ENCODE measurements around the gene CD164. TPM values are rescaled to one million over a fixed set of nuclear protein-coding genes. Genes with fewer than 3 reads are reported as not detected.
A peak's percentile ranks its signal among the peaks of the same experiment; 100 is the strongest.

The CD164 gene
- total and polyA plus RNA-seq, 7 experiments from 2014 or later = 149 to 275 (median 206) TPM

GRCh38 chr6:109363753-109364152 lies 18.5 kb downstream of the CD164 start:
- Mint-ChIP-seq H3K4me1 (peaks cover 17 to 42% (median 32%) of the 10 kb centered on the region in 7 donors), H3K9me3 (peaks cover 0 to 10% (median 0%) of the 10 kb centered on the region in 11 donors), H3K36me3 (peaks cover 7 to 81% (median 65%) of the 10 kb centered on the region in 5 donors), H3K27me3 (no peaks in the 10 kb centered on the region), H3K27ac (peak overlapping the region in 1 of 9 donors; percentile 23), H3K4me3 (no peak overlapping the region)
- no peak for ATAC-seq
- no peak for DNase-seq
- Histone ChIP-seq H3K4me1 (ENCODE audit: control insufficient read depth in 2 of 2, insufficient read depth in 2 of 2, low read length in 2 of 2) (no peaks in the 10 kb centered on the region), H3K4me3 (ENCODE audit: low read length) (no peak overlapping the region), H3K9me3 (ENCODE audit: control insufficient read depth in 2 of 3, low read length in 3 of 3) (no peaks in the 10 kb centered on the region), H3K27me3 (ENCODE audit: control insufficient read depth in 2 of 2, insufficient read depth in 2 of 2, low read length in 2 of 2) (no peaks in the 10 kb centered on the region), H3K36me3 (ENCODE audit: control insufficient read depth in 2 of 3, insufficient read depth in 3 of 3, low read length in 3 of 3) (peaks cover 15 to 66% (median 19%) of the 10 kb centered on the region in 3 experiments), H3K27ac (ENCODE audit: low read depth, low read length) (no peak overlapping the region)
- ChIA-PET CTCF (interaction anchor here (0.6 kb wide), 1 partner anchor 802 kb away, joined by 4 read pairs; no protein-coding TSS in a partner anchor), POLR2A (no interaction called here)
- intact Hi-C loops (cut with micrococcal nuclease) = no loop called here

GRCh38 chr6:109362102-109362884 lies 20.0 kb downstream of the CD164 start:
- intact Hi-C loops (cut with micrococcal nuclease) = no loop called here
- peaks cover 0 to 10% (median 0%) of the 10 kb centered on the region in 11 donors for H3K9me3 Mint-ChIP-seq
- Histone ChIP-seq H3K27me3 (ENCODE audit: control insufficient read depth in 2 of 2, insufficient read depth in 2 of 2, low read length in 2 of 2) (no peaks in the 10 kb centered on the region), H3K27ac (ENCODE audit: low read depth, low read length) (no peak overlapping the region), H3K36me3 (ENCODE audit: control insufficient read depth in 2 of 3, insufficient read depth in 3 of 3, low read length in 3 of 3) (peaks cover 9 to 72% (median 22%) of the 10 kb centered on the region in 3 experiments), H3K4me3 (ENCODE audit: low read length) (no peak overlapping the region), H3K4me1 (ENCODE audit: control insufficient read depth in 2 of 2, insufficient read depth in 2 of 2, low read length in 2 of 2) (no peaks in the 10 kb centered on the region), H3K9me3 (ENCODE audit: control insufficient read depth in 2 of 3, low read length in 3 of 3) (no peaks in the 10 kb centered on the region)
- H3K4me3 Mint-ChIP-seq = no peak overlapping the region
- CTCF ChIA-PET = interaction anchor here (1.0 kb wide), 1 partner anchor 17 kb away, joined by 3 read pairs; no protein-coding TSS in a partner anchor
- no peak for ATAC-seq
- H3K4me1 Mint-ChIP-seq = peaks cover 17 to 37% (median 25%) of the 10 kb centered on the region in 7 donors
- H3K27ac Mint-ChIP-seq = peak overlapping the region in 2 of 9 donors; percentile 38 to 45
- H3K27me3 Mint-ChIP-seq = no peaks in the 10 kb centered on the region
- peaks cover 7 to 86% (median 78%) of the 10 kb centered on the region in 5 donors for H3K36me3 Mint-ChIP-seq
- POLR2A ChIA-PET = interaction anchor here (0.6 to 1.3 kb wide), 4 partner anchors 12 to 336 kb away, joined by 3 read pairs; partner anchors contain the start of gene CD164
- DNase-seq = no peak

- Mint-ChIP-seq H3K36me3 (peaks cover 15 to 86% (median 81%) of the 10 kb centered on the region in 5 donors), H3K9me3 (peaks cover 0 to 14% (median 4%) of the 10 kb centered on the region in 11 donors), H3K27me3 (no peaks in the 10 kb centered on the region), H3K4me3 (no peak overlapping the region), H3K27ac (peak overlapping the region in 1 of 9 donors; percentile 48), H3K4me1 (peaks cover 14 to 33% (median 20%) of the 10 kb centered on the region in 7 donors)
- H3K36me3 ChIP-seq (ENCODE audit: control insufficient read depth in 2 of 3, insufficient read depth in 3 of 3, low read length in 3 of 3) = peaks cover 7 to 73% (median 15%) of the 10 kb centered on the region in 3 experiments
- intact Hi-C loops (cut with micrococcal nuclease) = no loop called here
- no peak for DNase-seq
- ATAC-seq = no peak
- no peaks in the 10 kb centered on the region for H3K27me3 ChIP-seq (ENCODE audit: control insufficient read depth in 2 of 2, insufficient read depth in 2 of 2, low read length in 2 of 2)
- peaks cover 0 to 6% (median 0%) of the 10 kb centered on the region in 3 experiments for H3K9me3 ChIP-seq (ENCODE audit: control insufficient read depth in 2 of 3, low read length in 3 of 3)
- no peak overlapping the region for H3K4me3 ChIP-seq (ENCODE audit: low read length)
- ChIA-PET POLR2A (no interaction called here), CTCF (interaction anchor here (1.0 kb wide), 1 partner anchor 11 kb away, joined by 3 read pairs; no protein-coding TSS in a partner anchor)
- H3K4me1 ChIP-seq (ENCODE audit: control insufficient read depth in 2 of 2, insufficient read depth in 2 of 2, low read length in 2 of 2) = no peaks in the 10 kb centered on the region
- no peak overlapping the region for H3K27ac ChIP-seq (ENCODE audit: low read depth, low read length)
These were observed 21.5 kb downstream of the CD164 start for GRCh38 chr6:109360791-109361190.

- POLR2A ChIA-PET = no interaction called here
- CTCF ChIA-PET = no interaction called here
- Mint-ChIP-seq H3K27me3 (no peaks in the 10 kb centered on the region), H3K36me3 (peaks cover 15 to 89% (median 81%) of the 10 kb centered on the region in 5 donors), H3K9me3 (peaks cover 0 to 14% (median 4%) of the 10 kb centered on the region in 11 donors), H3K4me1 (peaks cover 14 to 33% (median 20%) of the 10 kb centered on the region in 7 donors), H3K27ac (no peak overlapping the region), H3K4me3 (no peak overlapping the region)
- Histone ChIP-seq H3K27ac (ENCODE audit: low read depth, low read length) (no peak overlapping the region), H3K36me3 (ENCODE audit: control insufficient read depth in 2 of 3, insufficient read depth in 3 of 3, low read length in 3 of 3) (peaks cover 7 to 75% (median 15%) of the 10 kb centered on the region in 3 experiments), H3K4me1 (ENCODE audit: control insufficient read depth in 2 of 2, insufficient read depth in 2 of 2, low read length in 2 of 2) (no peaks in the 10 kb centered on the region), H3K27me3 (ENCODE audit: control insufficient read depth in 2 of 2, insufficient read depth in 2 of 2, low read length in 2 of 2) (no peaks in the 10 kb centered on the region), H3K4me3 (ENCODE audit: low read length) (no peak overlapping the region), H3K9me3 (ENCODE audit: control insufficient read depth in 2 of 3, low read length in 3 of 3) (peaks cover 0 to 6% (median 0%) of the 10 kb centered on the region in 3 experiments)
- intact Hi-C loops (cut with micrococcal nuclease) = no loop called here
- ATAC-seq (no peak), DNase-seq (no peak)
These were observed 22.0 kb downstream of the CD164 start for GRCh38 chr6:109360281-109360680.

GRCh38 chr6:109359248-109359647 lies 23.0 kb downstream of the CD164 start:
- intact Hi-C loops (cut with micrococcal nuclease) = no loop called here
- Mint-ChIP-seq H3K36me3 (peaks cover 15 to 83% (median 74%) of the 10 kb centered on the region in 5 donors), H3K27me3 (no peaks in the 10 kb centered on the region), H3K9me3 (peaks cover 0 to 14% (median 4%) of the 10 kb centered on the region in 11 donors), H3K27ac (no peak overlapping the region), H3K4me1 (peaks cover 10 to 27% (median 20%) of the 10 kb centered on the region in 7 donors), H3K4me3 (peak overlapping the region in 1 of 10 donors; percentile 6)
- no peak overlapping the region for H3K27ac ChIP-seq (ENCODE audit: low read depth, low read length)
- no peak overlapping the region for H3K4me3 ChIP-seq (ENCODE audit: low read length)
- no peaks in the 10 kb centered on the region for H3K4me1 ChIP-seq (ENCODE audit: control insufficient read depth in 2 of 2, insufficient read depth in 2 of 2, low read length in 2 of 2)
- peaks cover 7 to 67% (median 15%) of the 10 kb centered on the region in 3 experiments for H3K36me3 ChIP-seq (ENCODE audit: control insufficient read depth in 2 of 3, insufficient read depth in 3 of 3, low read length in 3 of 3)
- no peak for ATAC-seq
- ChIA-PET CTCF (no interaction called here), POLR2A (no interaction called here)
- H3K27me3 ChIP-seq (ENCODE audit: control insufficient read depth in 2 of 2, insufficient read depth in 2 of 2, low read length in 2 of 2) = no peaks in the 10 kb centered on the region
- peaks cover 0 to 6% (median 0%) of the 10 kb centered on the region in 3 experiments for H3K9me3 ChIP-seq (ENCODE audit: control insufficient read depth in 2 of 3, low read length in 3 of 3)
- DNase-seq = no peak

GRCh38 chr6:109358204-109358603 lies 24.1 kb downstream of the CD164 start:
- H3K27ac ChIP-seq (ENCODE audit: low read depth, low read length) = no peak overlapping the region
- peaks cover 0 to 14% (median 4%) of the 10 kb centered on the region in 11 donors for H3K9me3 Mint-ChIP-seq
- no peak for ATAC-seq
- H3K4me3 ChIP-seq (ENCODE audit: low read length) = no peak overlapping the region
- intact Hi-C loops (cut with micrococcal nuclease) = no loop called here
- H3K36me3 ChIP-seq (ENCODE audit: control insufficient read depth in 2 of 3, insufficient read depth in 3 of 3, low read length in 3 of 3) = peaks cover 7 to 67% (median 15%) of the 10 kb centered on the region in 3 experiments
- ChIA-PET POLR2A (no interaction called here), CTCF (no interaction called here)
- H3K27ac Mint-ChIP-seq = no peak overlapping the region
- H3K9me3 ChIP-seq (ENCODE audit: control insufficient read depth in 2 of 3, low read length in 3 of 3) = peaks cover 0 to 6% (median 0%) of the 10 kb centered on the region in 3 experiments
- no peak for DNase-seq
- no peaks in the 10 kb centered on the region for H3K27me3 Mint-ChIP-seq
- H3K4me1 ChIP-seq (ENCODE audit: control insufficient read depth in 2 of 2, insufficient read depth in 2 of 2, low read length in 2 of 2) = no peaks in the 10 kb centered on the region
- no peak overlapping the region for H3K4me3 Mint-ChIP-seq
- peaks cover 15 to 80% (median 74%) of the 10 kb centered on the region in 5 donors for H3K36me3 Mint-ChIP-seq
- H3K27me3 ChIP-seq (ENCODE audit: control insufficient read depth in 2 of 2, insufficient read depth in 2 of 2, low read length in 2 of 2) = no peaks in the 10 kb centered on the region
- peaks cover 0 to 19% (median 12%) of the 10 kb centered on the region in 7 donors for H3K4me1 Mint-ChIP-seq

Data from naive thymus-derived CD4-positive, alpha-beta T cell (primary cell).